ENCODE data around the gene RAB18. TPM values are rescaled to one million over a fixed set of nuclear protein-coding genes. Genes with fewer than 3 reads are reported as not detected.

RAB18 gene
- 80.2 TPM for total RNA-seq

GRCh38 chr10:27504007-27504807 lies at the start of gene RAB18:
RAB18 (plus strand) TSS chr10:27504304; CDS start chr10:27504370, 66 bp downstream.

Other genes with a start within 250 kb of the RAB18 start
- 13.1 TPM for gene MKX, start 241.5 kb downstream of the RAB18 start, total RNA-seq

Measured in camera-type eye (tissue), 1 donor.